Measurements from ENCODE around the gene RPL7A. TPM values are rescaled to one million over a fixed set of nuclear protein-coding genes. Genes with fewer than 3 reads are reported as not detected.
"Not testable (repeated sequence)": the region's sequence is repeated elsewhere in the genome, so short reads cannot be mapped to it uniquely, and the experiment has no call there.

RPL7A gene
- total RNA-seq, 8 experiments from 2014 or later = 2,000 to 3,318 (median 3,013) TPM

DNA sequence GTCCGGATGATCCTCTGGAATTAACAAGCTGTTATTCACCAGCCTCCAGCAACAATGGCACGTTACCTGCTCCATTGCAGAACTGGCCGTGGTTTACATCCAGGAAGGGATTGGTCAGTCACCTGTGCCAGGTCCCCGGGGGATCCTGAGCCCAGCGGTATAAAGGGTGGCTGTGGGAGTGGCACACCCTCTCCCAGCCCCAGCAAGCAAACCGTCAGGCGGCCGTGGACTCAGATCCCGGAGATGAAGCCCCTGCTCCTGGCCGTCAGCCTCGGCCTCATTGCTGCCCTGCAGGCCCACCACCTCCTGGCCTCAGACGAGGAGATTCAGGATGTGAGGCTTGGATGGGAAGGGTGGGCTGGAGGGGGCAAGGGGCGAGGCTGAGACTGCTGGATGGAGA lies 30.5 kb upstream of the RPL7A start:
- WGBS, 10 experiments = no CpG with 5 or more reads among the region's 13 CpGs
- in situ Hi-C loops (cut with MboI; ENCODE audit: low pct_unique_long_range_greater_than_20kb in 2 of 9, low sequenced_read_pairs in 9 of 9, unreplicated experiment in 9 of 9); H3K4me1 ChIP-seq (replicated peaks in 1 of 2); H3K27ac ChIP-seq; H3K4me3 ChIP-seq; ATAC-seq (replicated peaks in 6 of 8): not testable (repeated sequence)

DNA sequence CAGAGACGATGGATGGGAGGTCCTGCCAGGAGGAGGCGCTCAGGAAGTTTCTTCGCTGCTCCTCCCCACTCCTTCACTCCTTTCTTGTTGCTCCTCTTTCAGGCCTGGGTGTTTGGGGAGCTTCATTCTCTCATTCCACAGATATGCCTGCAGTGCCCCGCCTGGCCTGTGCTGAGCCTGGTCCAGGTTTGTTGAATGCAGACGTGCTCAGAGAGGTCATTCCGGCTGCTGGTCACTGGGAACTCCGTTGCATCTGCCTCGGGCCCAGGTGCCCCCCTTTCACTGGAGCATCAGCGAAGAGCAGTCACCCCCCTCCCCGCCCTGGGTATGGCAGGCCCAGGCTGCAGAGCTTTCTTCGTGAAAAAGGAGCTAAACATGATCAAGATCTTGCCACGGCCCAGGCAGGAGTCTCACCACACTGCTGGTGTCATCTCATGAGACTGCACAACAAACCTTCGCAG lies 27.6 kb upstream of the RPL7A start:
- no peaks in the 10 kb centered on the region for H3K4me1 ChIP-seq (replicated peaks in 1 of 2)
- 46 to 89% (median 80%) methylated on average over 1 to 8 of the region's 13 CpGs; no CpG with 5 or more reads in 3 of the 10 experiments for WGBS, 10 experiments
- in situ Hi-C loops (cut with MboI; ENCODE audit: low pct_unique_long_range_greater_than_20kb in 2 of 9, low sequenced_read_pairs in 9 of 9, unreplicated experiment in 9 of 9) = loop anchor here in 2 of 9 experiments (10.0 kb wide), 1 partner anchor 136 kb away; no protein-coding TSS in a partner anchor
- peak in 1 of 8 experiments; percentile 35 for ATAC-seq (replicated peaks in 6 of 8)
- H3K4me3 ChIP-seq = no peak overlapping the region
- no peak overlapping the region for H3K27ac ChIP-seq

DNA sequence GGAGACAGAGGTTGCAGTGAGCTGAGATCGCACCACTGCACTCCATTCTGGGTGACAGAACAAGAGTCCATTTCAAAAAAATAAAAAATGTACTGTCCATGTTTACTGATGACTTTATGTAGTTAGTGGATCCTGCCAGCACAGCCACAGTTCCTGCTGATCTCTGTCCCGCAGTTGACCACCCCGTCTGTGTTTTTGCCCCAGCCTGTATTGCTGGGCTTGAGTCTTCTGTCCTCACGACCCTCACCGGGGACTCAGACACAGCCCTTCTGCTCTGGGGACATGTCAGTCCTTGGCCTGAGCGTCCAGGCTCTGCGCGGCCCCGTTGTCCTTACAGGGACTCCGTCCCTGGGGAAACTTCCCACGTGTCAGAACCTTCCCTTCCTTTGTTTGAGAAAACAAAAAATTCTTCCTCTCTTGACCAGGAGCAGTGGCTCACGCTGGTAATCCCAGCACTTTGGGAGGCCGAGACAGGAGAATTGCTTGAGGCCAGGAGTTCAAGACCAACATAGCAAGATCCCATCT lies 26.5 kb upstream of the RPL7A start:
- in situ Hi-C loops (cut with MboI; ENCODE audit: low pct_unique_long_range_greater_than_20kb in 2 of 9, low sequenced_read_pairs in 9 of 9, unreplicated experiment in 9 of 9) = loop anchor here in 2 of 9 experiments (10.0 kb wide), 1 partner anchor 137 kb away; no protein-coding TSS in a partner anchor

DNA sequence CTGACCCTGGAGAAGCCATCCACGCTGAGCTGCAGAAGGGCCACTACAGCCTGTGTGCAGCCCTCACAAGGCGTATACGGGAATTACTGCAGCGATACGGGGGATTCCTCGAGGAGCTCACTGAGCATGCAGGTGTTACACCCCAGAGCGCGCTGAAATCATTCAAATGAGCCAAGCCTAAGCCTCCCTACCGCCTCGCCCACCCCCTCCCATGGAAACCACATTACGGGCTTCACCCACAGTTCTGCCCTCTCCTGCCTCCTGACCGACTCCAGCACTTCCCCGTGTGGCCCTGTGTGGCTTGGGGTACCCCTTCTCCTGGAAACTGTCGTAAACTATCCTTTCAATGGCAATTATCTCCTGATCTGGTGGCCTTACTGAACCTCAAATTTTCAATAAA lies 25.3 kb upstream of the RPL7A start:
- no peak for ATAC-seq (replicated peaks in 6 of 8)
- Histone ChIP-seq H3K4me1 (replicated peaks in 1 of 2) (no peaks in the 10 kb centered on the region), H3K4me3 (no peak overlapping the region), H3K27ac (no peak overlapping the region)
- in situ Hi-C loops (cut with MboI; ENCODE audit: low pct_unique_long_range_greater_than_20kb in 2 of 9, low sequenced_read_pairs in 9 of 9, unreplicated experiment in 9 of 9) = loop anchor here in 2 of 9 experiments (10.0 kb wide), 1 partner anchor 138 kb away; no protein-coding TSS in a partner anchor
- 27 to 83% (median 75%) methylated on average over 3 to 6 of the region's 14 CpGs; no CpG with 5 or more reads in 6 of the 10 experiments for WGBS, 10 experiments

More for the DNA sequence above, 26.5 kb upstream of the RPL7A start:
- ATAC-seq (replicated peaks in 6 of 8) = no peak
- H3K4me3 ChIP-seq = no peak overlapping the region
- no peak overlapping the region for H3K27ac ChIP-seq
- 73 to 100% (median 82%) methylated on average over 1 to 9 of the region's 13 CpGs; no CpG with 5 or more reads in 4 of the 10 experiments for WGBS, 10 experiments
- H3K4me1 ChIP-seq (replicated peaks in 1 of 2) = no peaks in the 10 kb centered on the region

DNA sequence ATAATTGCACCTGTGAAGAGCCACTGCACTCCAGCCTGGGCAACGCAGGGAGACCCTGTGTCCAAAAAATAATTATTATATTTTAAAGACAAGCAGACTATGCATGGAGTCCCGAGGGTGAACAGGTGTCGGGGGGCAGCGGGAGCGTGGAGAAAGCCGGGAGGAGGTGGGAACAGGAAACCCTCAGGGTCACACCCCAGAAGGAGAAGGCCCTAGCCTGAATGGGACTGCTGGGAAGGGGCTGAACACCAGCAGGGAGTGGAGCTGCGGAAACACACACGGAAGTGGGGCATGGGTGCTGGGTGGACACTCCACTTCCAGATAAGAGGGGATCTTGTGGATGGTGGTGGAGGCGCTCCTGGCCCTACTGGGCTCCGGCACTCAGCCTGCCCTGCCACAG lies 24.8 kb upstream of the RPL7A start:
- H3K27ac ChIP-seq = no peak overlapping the region
- no peak for ATAC-seq (replicated peaks in 6 of 8)
- no peak overlapping the region for H3K4me3 ChIP-seq
- WGBS, 10 experiments = 40 to 85% (median 75%) methylated on average over 1 to 8 of the region's 10 CpGs; no CpG with 5 or more reads in 5 of the 10 experiments
- in situ Hi-C loops (cut with MboI; ENCODE audit: low pct_unique_long_range_greater_than_20kb in 2 of 9, low sequenced_read_pairs in 9 of 9, unreplicated experiment in 9 of 9) = loop anchor here in 2 of 9 experiments (10.0 kb wide), 1 partner anchor 138 kb away; no protein-coding TSS in a partner anchor
- no peaks in the 10 kb centered on the region for H3K4me1 ChIP-seq (replicated peaks in 1 of 2)

DNA sequence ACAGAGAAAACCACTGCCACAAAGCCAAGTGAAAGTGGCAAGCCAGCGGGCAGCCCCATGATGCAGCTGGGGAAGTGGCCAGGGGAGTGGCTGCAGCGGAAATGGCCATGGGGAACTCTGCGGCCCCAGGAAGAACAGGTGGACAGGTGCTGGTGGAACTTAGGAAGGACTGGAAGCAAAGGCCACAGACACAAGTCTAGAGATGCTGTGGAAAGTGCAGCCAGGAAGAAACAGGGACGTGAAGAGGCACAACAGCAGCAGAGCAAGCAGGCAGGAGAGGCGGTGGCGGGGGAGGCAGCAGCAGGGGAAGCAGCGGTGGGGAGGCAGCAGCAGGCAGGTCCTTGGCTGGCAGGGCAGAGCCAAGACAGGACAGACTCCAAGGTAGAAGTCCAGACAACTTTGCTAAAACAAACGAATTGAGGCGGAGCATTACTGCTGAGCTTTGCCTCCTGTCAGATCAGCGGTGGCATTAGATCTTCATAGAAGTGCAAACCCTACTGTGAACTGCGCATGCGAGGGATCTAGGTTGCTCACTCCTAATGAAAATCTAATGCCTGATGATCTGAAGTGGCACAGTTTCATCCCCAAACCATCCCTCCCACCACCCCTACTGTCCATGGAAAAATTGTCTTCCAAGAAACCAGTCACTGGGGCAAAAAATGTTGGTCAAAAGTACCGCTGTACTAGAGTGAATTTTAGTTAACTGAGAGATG lies 23.9 kb upstream of the RPL7A start:
- in situ Hi-C loops (cut with MboI; ENCODE audit: low pct_unique_long_range_greater_than_20kb in 2 of 9, low sequenced_read_pairs in 9 of 9, unreplicated experiment in 9 of 9) = loop anchor here in 2 of 9 experiments (10.0 kb wide), 1 partner anchor 139 kb away; no protein-coding TSS in a partner anchor
- WGBS, 10 experiments = 40 to 100% (median 77%) methylated on average over 1 to 6 of the region's 13 CpGs; no CpG with 5 or more reads in 4 of the 10 experiments
- H3K4me3 ChIP-seq = no peak overlapping the region
- no peak overlapping the region for H3K27ac ChIP-seq
- ATAC-seq (replicated peaks in 6 of 8) = no peak
- H3K4me1 ChIP-seq (replicated peaks in 1 of 2) = no peaks in the 10 kb centered on the region

DNA sequence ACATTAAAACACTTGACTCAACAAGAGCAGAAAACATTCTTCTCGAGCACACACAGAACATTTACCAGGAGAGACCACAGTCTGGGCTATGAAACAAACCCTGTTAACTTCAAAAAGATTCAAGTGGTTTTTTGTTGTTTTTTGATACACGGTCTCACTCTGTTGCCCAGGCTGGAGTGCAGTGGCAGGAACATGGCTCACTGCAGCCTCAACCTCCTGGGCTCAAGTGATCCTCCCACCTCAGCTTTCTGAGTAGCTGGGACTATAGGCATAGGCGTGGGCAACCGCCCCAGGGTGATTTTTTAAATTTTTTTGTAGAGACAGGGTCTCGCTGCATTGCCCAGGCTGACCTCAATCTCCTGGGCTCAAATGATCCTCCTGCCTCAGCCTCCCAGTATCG lies 21.0 kb upstream of the RPL7A start:
- H3K4me3 ChIP-seq; H3K4me1 ChIP-seq (replicated peaks in 1 of 2); ATAC-seq (replicated peaks in 6 of 8); H3K27ac ChIP-seq: not testable (repeated sequence)
- in situ Hi-C loops (cut with MboI; ENCODE audit: low pct_unique_long_range_greater_than_20kb in 2 of 9, low sequenced_read_pairs in 9 of 9, unreplicated experiment in 9 of 9) = loop anchor here in 4 of 9 experiments (10.0 to 25.0 kb wide), 2 partner anchors 140 to 142 kb away; no protein-coding TSS in a partner anchor
- 60 to 100% (median 83%) methylated on average over 1 to 5 of the region's 6 CpGs; no CpG with 5 or more reads in 2 of the 10 experiments for WGBS, 10 experiments

DNA sequence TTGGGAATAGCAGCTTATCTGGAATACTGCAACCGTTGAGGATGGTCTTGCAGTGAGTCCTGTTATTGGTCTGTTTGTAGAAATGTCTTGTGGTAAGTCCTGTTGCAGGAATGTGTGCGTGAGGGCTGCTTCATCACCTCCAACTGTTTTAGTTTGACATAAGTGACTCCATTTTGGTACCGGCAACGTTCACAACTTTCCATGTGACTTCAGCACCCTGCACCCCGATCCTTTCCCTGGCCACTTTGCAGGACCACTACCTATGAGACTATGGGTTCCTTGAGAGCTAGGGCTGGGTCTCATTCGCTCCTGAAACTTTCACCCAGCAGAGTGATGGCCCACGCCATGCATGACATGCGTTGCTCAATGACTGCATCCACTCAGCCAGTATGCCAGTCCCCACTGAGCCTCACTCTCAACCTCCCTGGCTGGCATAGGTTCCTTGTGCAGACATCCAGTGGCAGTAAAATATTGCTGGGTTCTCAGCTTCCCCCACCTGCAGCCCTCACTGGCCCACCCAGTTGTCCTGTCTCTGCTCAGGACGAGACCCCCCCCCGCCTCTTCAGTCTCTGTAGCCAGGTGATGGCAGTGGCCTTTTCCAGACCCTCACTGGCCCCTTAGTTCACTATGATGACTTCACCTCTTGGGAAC lies 20.1 kb upstream of the RPL7A start:
- no peaks in the 10 kb centered on the region for H3K4me1 ChIP-seq (replicated peaks in 1 of 2)
- no peak for ATAC-seq (replicated peaks in 6 of 8)
- H3K27ac ChIP-seq = no peak overlapping the region
- no peak overlapping the region for H3K4me3 ChIP-seq
- WGBS, 10 experiments = 37 to 100% (median 85%) methylated on average over 1 to 7 of the region's 10 CpGs; no CpG with 5 or more reads in 2 of the 10 experiments
- in situ Hi-C loops (cut with MboI; ENCODE audit: low pct_unique_long_range_greater_than_20kb in 2 of 9, low sequenced_read_pairs in 9 of 9, unreplicated experiment in 9 of 9) = loop anchor here in 4 of 9 experiments (10.0 to 25.0 kb wide), 2 partner anchors 141 to 143 kb away; no protein-coding TSS in a partner anchor

DNA sequence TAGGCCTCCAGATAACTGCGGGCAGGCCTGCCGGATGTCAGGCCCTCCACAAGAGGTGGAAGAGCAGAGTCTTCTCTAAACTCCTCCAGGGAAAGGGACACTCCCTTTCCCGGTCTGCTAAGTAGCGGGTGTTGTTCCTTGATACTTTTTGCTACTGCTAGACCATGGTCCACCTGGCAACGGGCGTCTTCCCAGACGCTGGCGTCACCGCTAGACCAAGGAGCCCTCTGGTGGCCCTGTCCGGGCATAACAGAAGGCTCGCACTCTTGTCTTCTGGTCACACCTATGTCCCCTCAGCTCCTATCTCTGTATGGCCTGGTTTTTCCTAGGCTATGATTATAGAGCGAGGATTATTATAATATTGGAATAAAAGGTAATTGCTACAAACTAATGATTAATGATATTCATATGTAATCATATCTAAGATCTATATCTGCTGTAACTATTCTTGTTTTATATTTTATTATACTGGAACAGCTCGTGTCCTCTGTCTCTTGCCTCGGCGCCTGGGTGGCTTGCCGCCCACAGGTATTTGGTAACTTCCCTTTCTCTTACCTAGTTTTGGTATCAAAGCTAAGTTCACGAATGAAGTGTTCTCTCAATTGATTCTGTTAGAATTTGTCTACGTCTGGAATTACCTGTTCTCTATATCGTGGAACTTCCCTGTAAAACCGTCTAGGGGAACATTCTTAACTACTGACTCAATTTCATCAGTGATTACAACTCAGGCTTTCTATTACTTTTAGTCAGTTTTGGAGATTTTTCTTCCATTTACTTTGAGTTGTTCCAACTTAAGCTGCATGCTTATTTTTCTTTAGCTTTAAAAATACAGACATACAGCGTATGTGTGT lies 18.5 kb upstream of the RPL7A start:
- whole genome bisulfite sequencing, 10 experiments = 80 to 93% (median 88%) methylated on average over 2 to 12 of the region's 21 CpGs
- H3K27ac ChIP-seq; H3K4me1 ChIP-seq (replicated peaks in 1 of 2); ATAC-seq (replicated peaks in 6 of 8); H3K4me3 ChIP-seq: not testable (repeated sequence)
- in situ Hi-C loops (cut with MboI; ENCODE audit: low pct_unique_long_range_greater_than_20kb in 2 of 9, low sequenced_read_pairs in 9 of 9, unreplicated experiment in 9 of 9) = loop anchor here in 4 of 9 experiments (10.0 to 25.0 kb wide), 2 partner anchors 142 to 145 kb away; no protein-coding TSS in a partner anchor

DNA sequence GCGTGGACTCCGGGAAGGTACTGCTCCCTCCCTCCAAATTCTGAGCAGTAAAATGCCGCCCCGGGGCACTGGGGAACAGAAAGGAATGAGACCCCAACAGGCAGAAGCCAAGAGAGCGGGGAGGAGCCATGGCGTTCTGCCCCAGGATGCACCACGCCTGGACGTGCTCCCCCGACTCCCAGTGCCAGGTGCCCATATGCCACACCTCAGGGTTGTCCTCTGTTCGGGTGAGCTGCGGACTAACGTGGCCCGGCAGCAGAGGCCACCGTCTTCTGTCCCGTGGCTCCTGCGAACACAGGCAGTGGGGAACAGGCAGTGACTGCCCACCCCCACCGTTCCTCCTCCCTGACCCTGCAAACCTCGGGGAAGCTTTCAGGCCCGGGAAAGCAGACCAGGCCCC lies 16.8 kb upstream of the RPL7A start:
- Histone ChIP-seq H3K4me1 (replicated peaks in 1 of 2) (peaks cover 6 to 7% of the 10 kb centered on the region in 2 donors), H3K27ac (no peak overlapping the region), H3K4me3 (no peak overlapping the region)
- WGBS, 10 experiments = 71 to 93% (median 83%) methylated on average over 2 to 15 of the region's 19 CpGs; no CpG with 5 or more reads in 4 of the 10 experiments
- in situ Hi-C loops (cut with MboI; ENCODE audit: low pct_unique_long_range_greater_than_20kb in 2 of 9, low sequenced_read_pairs in 9 of 9, unreplicated experiment in 9 of 9) = loop anchor here in 2 of 9 experiments (25.0 kb wide), 1 partner anchor 144 kb away; no protein-coding TSS in a partner anchor
- ATAC-seq (replicated peaks in 6 of 8) = no peak

DNA sequence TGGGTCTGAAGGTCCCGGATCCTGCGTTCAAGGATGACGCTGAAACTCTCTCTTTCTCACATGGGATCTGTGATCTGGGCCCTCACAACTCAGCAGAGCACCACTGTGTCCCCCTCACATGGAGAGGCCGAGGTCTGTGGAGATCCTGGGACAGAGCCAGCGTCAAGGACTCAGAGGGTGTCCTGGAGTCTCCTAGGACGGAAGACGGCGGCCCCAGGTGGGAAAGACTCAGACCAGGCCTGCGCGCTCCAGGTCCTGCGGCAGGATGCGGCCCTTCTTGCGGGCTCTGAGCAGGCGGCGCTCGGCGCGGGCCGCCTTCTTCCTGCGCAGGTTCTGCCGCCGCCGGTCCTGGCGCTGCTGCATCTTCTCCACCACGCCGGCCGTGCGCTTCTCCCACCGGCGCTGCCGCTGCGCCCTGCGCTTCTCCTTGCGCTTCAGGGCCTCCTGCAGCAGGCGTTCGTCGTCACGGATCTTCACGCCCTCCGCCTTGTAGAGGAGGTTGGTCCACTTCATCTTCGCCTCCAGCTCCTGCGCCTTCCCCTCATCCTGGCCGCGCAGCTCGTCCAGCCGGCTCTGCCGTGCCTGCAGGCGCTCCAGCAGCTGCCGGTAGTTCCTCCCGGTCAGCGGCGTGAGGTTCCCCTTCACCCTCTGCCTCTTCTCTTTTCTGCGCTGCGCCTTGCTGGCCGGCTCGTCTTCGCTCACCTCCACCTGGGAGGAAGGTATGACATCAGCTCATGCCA lies 16.2 kb upstream of the RPL7A start:
- peaks cover 10% of the 10 kb centered on the region in 2 donors for H3K4me1 ChIP-seq (replicated peaks in 1 of 2)
- no peak for ATAC-seq (replicated peaks in 6 of 8)
- in situ Hi-C loops (cut with MboI; ENCODE audit: low pct_unique_long_range_greater_than_20kb in 2 of 9, low sequenced_read_pairs in 9 of 9, unreplicated experiment in 9 of 9) = loop anchor here in 2 of 9 experiments (25.0 kb wide), 1 partner anchor 145 kb away; no protein-coding TSS in a partner anchor
- no peak overlapping the region for H3K27ac ChIP-seq
- H3K4me3 ChIP-seq = no peak overlapping the region
- WGBS, 10 experiments = 94 to 100% (median 97%) methylated on average over 3 to 26 of the region's 57 CpGs; no CpG with 5 or more reads in 4 of the 10 experiments
